Inflammatory macrophage treated with lipopolysaccharide for 1 hour (primary cell): ENCODE results near the gene RNF166.

Experiments
- DNase-seq, 2 donors: peaks; one replicate each; pipeline ENCODE4 v3.0.0-alpha.2; 2020 to 2022

Gene RNF166

DNA sequence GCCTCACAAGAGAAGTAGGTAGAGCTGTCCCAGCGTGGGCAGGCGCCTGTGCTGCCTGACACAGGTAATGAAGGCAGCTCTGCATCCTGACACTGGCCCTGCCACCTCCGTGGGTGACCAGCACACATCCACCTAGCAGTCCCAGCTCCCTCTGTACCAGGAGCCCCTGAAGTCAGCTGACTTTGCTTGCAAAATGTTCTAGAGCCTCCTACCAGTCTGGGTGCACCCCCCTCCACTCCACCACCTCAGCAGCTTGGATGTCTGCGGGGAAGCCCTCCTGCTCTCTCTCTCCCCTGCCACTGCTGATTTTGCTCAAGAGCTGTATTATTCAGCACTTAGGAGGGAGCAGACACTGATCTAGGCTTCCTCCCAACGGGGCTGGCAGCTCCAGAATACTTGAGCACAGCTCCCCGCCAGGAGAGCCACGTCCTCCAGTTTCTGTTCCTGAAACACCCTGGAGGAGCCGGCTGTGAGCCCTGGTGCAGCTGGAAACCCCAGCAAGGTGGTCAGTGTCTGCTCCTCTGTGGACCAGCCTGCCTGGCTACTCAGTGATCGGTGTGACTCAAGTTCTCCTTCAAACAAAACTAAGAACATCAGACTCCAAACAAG lies 1.0 kb downstream of the RNF166 start:
- DNase-seq: peak; percentile 54 to 57

DNA sequence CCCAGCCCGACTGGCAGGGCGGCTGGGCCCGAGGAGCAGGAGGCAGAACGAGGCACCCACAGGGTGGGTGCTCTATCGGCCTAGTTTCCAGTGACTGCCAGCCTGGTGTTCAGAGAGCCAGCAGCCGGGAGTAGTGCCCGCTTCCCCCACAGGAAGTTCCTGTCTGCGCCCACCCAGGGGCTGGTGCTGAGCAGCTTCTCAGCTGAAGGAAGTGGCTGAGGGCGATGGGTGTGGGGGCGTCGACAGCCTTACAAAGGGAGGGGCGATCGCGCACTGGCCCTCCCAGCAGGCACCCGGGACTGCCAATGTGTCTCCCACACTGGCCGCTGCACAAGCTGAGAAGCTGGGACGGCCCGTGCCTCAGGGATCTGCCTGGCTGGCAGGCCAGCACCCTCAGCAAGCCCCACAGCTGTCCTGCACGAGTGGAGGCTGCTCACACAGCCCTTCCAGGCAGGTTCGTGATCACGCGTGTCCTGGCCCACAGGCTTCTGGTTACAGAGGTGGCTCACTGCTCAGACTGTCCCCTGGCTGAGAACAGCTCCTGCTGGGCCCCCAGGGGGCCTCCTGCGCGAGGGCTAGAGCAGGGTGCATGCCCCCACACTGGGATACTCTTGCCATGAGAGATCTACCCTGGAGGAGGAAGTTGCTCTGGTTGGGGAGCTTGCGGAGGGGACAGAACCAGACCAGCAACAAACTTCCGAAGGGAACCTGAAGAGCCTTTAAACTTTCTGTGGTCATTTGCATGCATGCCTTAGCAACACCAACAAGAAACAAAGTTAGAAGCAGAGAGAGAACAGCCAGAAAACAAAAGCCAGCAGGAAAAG lies 2.5 kb downstream of the RNF166 start:
- DNase-seq: peak; percentile 66 to 80

- DNase-seq: peak; percentile 47
Observed at GRCh38 chr16:88702371-88703210, 3.6 kb downstream of the RNF166 start.

- no peak for DNase-seq
Observed at GRCh38 chr16:88701581-88702370, 4.4 kb downstream of the RNF166 start.

DNA sequence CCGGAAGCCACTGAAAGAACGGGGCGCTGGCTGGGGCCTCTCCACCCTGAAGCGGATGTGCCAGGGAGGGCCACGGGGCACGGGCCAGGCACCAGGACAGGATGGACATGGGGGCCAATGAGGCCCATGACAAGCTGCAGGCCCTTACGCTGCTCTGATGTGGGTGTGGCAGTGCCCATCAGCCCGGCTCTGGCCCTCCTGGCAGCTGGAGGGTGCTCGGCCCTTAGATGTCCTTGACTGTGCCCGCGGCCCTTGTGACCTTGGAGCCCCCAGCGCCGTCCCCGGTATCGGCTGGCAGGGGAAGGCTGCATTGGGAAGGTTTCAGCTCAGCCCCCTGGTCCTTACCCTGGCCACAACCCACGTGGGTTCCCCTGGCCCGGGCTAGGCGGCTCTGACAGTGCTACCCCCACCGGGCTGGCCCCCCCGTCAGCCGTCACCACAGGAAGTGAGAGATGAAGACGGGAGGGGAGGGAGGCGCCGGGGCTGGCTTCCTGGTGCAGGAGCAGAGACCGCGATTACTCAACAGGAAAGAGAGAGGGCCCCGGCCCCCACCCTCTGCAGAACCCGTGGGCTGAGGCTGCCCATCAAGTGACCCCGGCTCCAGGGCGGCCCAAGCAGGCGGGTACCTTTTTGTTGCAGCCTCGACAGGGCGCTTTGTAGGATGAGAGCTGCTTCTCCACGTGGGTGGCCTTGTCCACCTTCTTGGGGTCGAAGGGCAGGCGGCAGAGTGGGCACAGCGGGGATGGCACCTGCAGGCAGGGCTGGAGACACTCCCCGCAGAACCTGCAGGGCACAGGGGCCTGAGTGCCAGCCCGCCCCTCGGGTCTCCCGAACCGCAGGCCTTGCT lies 5.3 kb downstream of the RNF166 start:
- peak; percentile 83 to 88 for DNase-seq

DNA sequence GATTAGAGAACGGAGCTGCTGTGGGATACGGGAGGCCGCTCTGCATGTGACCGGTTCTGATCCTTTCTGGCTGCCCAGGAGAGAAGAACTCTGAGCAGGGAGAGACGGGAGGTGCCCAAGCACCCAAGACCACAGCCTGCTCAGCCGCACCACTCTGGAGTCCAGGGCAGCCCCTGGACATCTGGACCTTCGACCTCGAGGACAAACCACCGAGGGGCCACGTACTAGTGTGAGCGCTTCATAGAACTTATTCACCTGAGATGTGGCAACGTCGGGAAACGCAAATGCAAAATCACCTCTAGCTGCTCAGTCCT lies 5.9 kb downstream of the RNF166 start:
- DNase-seq: no peak

- DNase-seq: no peak
Observed at GRCh38 chr16:88699180-88699579, 7.0 kb downstream of the RNF166 start.

GRCh38 chr16:88698646-88699045 lies 7.6 kb downstream of the RNF166 start:
- no peak for DNase-seq

- DNase-seq: no peak
Observed at GRCh38 chr16:88697831-88698615, 8.2 kb downstream of the RNF166 start.

DNA sequence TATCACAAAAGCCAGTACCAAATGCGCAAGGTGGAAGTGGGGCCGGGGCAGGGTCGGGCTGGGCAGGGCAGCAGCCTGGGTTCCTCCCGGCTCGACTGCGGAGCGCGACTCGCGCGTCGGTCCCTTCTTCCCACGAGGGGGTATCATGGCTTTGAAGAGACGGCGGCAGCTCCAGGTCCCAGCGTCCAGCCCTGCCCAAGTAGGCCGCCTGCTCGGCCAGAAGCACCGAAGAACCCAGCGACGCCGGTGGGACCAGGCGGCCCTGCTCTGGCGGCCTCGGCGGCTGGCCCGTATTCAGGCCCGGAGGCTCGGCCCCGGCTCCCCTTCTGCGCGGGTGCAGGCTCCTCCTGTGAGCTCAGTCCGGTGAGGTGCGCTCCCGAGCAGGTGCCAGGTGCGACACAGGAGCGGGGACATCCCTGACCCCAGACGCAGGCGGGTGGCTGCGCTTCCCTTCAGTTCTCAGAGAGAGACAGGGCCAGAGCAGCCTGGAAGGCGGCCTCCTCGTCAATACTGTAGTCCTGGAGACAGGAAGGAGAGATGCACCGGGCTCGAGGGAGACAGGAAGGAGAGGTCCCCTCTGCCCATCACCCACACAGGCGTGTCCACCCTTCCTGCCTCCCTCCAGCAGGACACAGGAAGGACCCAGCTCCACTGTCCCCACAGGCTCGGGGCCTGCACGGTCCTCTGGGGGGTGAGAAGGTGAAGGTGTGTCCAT lies 8.9 kb downstream of the RNF166 start:
- no peak for DNase-seq

DNA sequence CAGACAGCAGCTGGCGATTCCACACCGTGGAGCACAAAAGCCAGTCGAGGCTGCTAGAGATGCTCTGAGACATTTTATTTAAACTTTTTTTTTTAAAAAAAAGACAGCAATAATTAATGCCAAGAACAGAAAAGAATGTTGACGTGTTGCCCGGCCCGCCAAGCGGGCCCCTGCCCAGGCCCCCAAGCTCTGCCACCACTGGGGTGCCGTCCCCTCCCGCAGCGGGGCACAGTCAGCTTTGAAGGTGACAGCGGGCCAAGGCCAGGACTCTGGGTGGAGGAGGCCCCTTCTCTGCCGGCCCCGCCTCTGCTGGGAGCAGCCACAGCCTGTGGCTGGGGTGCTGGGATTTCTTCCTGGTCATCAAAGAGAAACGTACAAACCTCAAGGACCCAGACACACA lies 9.8 kb downstream of the RNF166 start:
- DNase-seq: no peak

DNA sequence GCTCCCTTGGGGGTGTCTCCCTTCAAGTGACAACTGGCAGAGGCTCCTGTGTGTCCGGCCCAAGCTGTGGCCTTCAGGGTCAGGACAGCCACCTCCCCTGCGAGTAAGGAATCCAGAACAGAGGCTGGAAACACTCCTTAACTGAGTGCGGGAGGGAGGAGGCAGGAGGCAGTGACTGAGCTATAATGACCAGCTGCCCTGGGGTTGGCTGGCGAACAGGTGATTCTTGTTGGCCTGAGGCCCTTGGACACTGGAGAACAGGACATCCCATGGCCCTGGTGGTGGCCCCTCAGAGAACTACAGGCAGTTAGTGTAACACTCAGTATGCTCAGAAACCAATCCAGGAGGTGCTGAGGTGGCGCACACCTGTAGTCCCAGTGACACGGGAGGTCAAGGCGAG lies 10.5 kb downstream of the RNF166 start:
- DNase-seq: no peak

GRCh38 chr16:88695218-88695617 lies 11.0 kb downstream of the RNF166 start:
- no peak for DNase-seq

- no peak for DNase-seq
Observed at GRCh38 chr16:88694221-88695087, 11.8 kb downstream of the RNF166 start.

DNA sequence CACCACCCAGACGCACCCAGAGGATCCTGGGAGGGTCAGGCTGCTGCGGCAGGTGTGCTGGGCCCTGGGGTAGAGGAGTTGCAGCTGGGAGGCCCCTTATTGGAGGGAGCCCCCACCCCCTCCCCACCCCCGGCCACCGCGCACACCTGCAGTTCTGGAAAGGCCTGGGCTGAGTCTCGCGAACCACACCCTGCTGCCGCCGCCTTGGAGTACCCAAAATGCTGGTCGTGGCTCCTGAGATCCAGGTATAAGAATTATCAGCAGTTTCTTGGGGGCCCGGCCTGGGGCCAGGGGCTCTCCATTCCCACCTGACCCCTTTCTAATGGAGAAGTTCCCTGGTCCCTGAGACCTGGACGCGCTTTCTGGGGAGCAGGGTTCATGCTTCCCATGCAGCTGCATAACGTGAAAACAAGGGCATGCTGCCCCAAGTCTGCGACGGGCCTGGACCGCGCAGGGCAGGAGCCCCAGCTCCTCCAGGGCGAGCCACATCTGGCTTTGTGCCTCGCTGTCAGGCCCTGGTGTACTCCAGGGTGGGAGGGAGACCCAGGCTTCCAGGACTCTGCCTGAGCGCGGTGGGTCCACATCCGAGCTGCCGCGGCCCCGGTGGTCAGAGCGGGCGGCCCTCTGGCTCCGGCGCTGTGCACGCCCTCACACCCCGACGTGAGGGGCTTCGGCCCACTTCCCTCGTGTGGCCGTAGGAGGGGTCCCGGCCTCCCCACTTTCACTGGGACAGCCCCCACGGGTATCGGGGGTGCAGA lies 12.6 kb downstream of the RNF166 start:
- DNase-seq: no peak

GRCh38 chr16:88692861-88693260 lies 13.3 kb downstream of the RNF166 start:
- DNase-seq: no peak

- peak; percentile 78 to 92 for DNase-seq
Observed at GRCh38 chr16:88691924-88692560, 14.2 kb downstream of the RNF166 start.
